GM12878 (cell line): ENCODE data around the gene DRC1. TPM values are rescaled to one million over a fixed set of nuclear protein-coding genes. Genes with fewer than 3 reads are reported as not detected.

Source experiments
- ATAC-seq: fragments of 200-7000 bp; cut with Tn5 transposase; 3 replicates; pipeline ENCODE4 v1.9.1; 2020; ENCODE audit warnings: mild to moderate bottlenecking, moderate library complexity
- BruUV-seq: library from RNA; stranded (reverse); fragments of 400-500 nt; replicated peaks from 2 replicates; lab custom pipeline; 2021; lab: Mats Ljungman, UMichigan
- CTCF ChIA-PET: fragments of 300-600 bp; sonication (Branson Sonifier 250); formaldehyde crosslinking; extraction: SDS; loops from one replicate; lab custom pipeline; 2021; ENCODE audit warnings: inconsistent platforms; lab: Yijun Ruan, JAX
- POLR2A ChIA-PET: fragments of 350-600 bp; formaldehyde crosslinking; extraction: SDS; loops from one replicate; lab custom pipeline; 2021; ENCODE audit warnings: inconsistent platforms; lab: Charles Lee
- RAD21 ChIA-PET: fragments of 300-600 bp; sonication (Branson Sonifier 250); formaldehyde crosslinking; loops from one replicate; lab custom pipeline; 2023; ENCODE audit warnings: antibody characterized with exemption; ENCODE audit not compliant: unreplicated experiment; lab: Charles Lee
- SMC1A ChIA-PET: fragments of 300-600 bp; sonication (Branson Sonifier 250); formaldehyde crosslinking; loops from one replicate; lab custom pipeline; 2023; ENCODE audit not compliant: unreplicated experiment, uncharacterized antibody; lab: Charles Lee
- DNase-seq: peaks from one replicate; pipeline ENCODE4 v3.0.0-alpha.2; 2011; ENCODE audit warnings: low read depth, low spot score
- FAIRE-seq: peaks from 3 replicates; lab custom pipeline; 2011; peaks lifted over from hg19 to GRCh38; lab: Jason Lieb, UNC
- H2AFZ ChIP-seq: 2 replicates; pipeline ENCODE4 v1.6.0; 2011; ENCODE audit warnings: low read depth, low read length, control low read depth; ENCODE audit not compliant: control insufficient read depth
- H3K27ac ChIP-seq: 2 replicates; pipeline ENCODE4 v1.5.1; 2011; ENCODE audit warnings: control low read depth; ENCODE audit not compliant: control insufficient read depth, insufficient read depth
- H3K27me3 ChIP-seq, 2 experiments: replicated peaks in 1 of 2; 2 replicates each; pipeline versions ENCODE4 v1.6.0 to v1.6.1; 2011; ENCODE audit warnings: low read length in 1 of 2; ENCODE audit not compliant: control insufficient read depth in 2 of 2, insufficient read depth in 2 of 2
- H3K36me3 ChIP-seq, 2 experiments: 2 replicates each; pipeline ENCODE4 v1.5.1; 2011; ENCODE audit warnings: low read length in 1 of 2; ENCODE audit not compliant: control insufficient read depth in 2 of 2, insufficient read depth in 2 of 2
- H3K4me1 ChIP-seq: 2 replicates; pipeline ENCODE4 v1.6.1; 2011; ENCODE audit warnings: mild to moderate bottlenecking, low read length, moderate library complexity, mixed read lengths; ENCODE audit not compliant: control insufficient read depth, insufficient read depth
- H3K4me2 ChIP-seq: 2 replicates; pipeline ENCODE4 v1.6.0; 2011; ENCODE audit warnings: control low read depth; ENCODE audit not compliant: control insufficient read depth, insufficient read depth
- H3K4me3 ChIP-seq: fragments of 200-600 bp; sonication (generic); 2 replicates; pipeline ENCODE4 v1.5.1; 2016
- H3K79me2 ChIP-seq: 2 replicates; pipeline ENCODE4 v1.6.0; 2011; ENCODE audit warnings: low read length; ENCODE audit not compliant: control insufficient read depth, insufficient read depth
- H3K9ac ChIP-seq: 2 replicates; pipeline ENCODE4 v1.8.0; 2011; ENCODE audit warnings: low read length, control low read depth, mixed read lengths; ENCODE audit not compliant: control insufficient read depth, insufficient read depth
- H3K9me3 ChIP-seq: replicated peaks from 3 replicates; pipeline ENCODE4 v1.5.1; 2011; ENCODE audit warnings: mild to moderate bottlenecking, low read length; ENCODE audit not compliant: control insufficient read depth, insufficient read depth
- H4K20me1 ChIP-seq: 2 replicates; pipeline ENCODE4 v1.6.0; 2011; ENCODE audit not compliant: control insufficient read depth, insufficient read depth
- BMI1 ChIP-seq: fragments of 450-650 bp; IDR thresholded peaks from 2 replicates; pipeline ENCODE4 v1.6.1; 2016; ENCODE audit warnings: mild to moderate bottlenecking, moderate library complexity, borderline replicate concordance
- E4F1 ChIP-seq: fragments of 450-650 bp; IDR thresholded peaks from 2 replicates; pipeline ENCODE4 v1.6.1; 2018; ENCODE audit warnings: borderline replicate concordance, mild to moderate bottlenecking; ENCODE audit not compliant: partially characterized antibody
- ESRRA ChIP-seq: IDR thresholded peaks from 2 replicates; pipeline ENCODE4 v1.6.1; 2012; ENCODE audit warnings: mild to moderate bottlenecking, low read length, improper control_type of control experiment
- NRF1 ChIP-seq: conservative IDR thresholded peaks from 2 replicates; pipeline ENCODE4 v1.6.1; 2011; ENCODE audit warnings: mild to moderate bottlenecking, low read depth, low read length, improper control_type of control experiment
- PML ChIP-seq: IDR thresholded peaks from 2 replicates; pipeline ENCODE4 v1.6.1; 2012; ENCODE audit warnings: low read length, inconsistent platforms
- SIN3A ChIP-seq: IDR thresholded peaks from 2 replicates; pipeline ENCODE4 v1.6.1; 2012; ENCODE audit warnings: low read depth, low read length, improper control_type of control experiment
- SPI1 ChIP-seq: IDR thresholded peaks from 2 replicates; pipeline ENCODE4 v1.6.1; 2011; ENCODE audit warnings: low read depth, mild to moderate bottlenecking, low read length, moderate library complexity, borderline replicate concordance; ENCODE audit not compliant: insufficient read depth
- SREBF1 ChIP-seq: IDR thresholded peaks from 2 replicates; pipeline ENCODE4 v1.6.1; 2012; ENCODE audit warnings: mild to moderate bottlenecking, low read length
- SREBF2 ChIP-seq: IDR thresholded peaks from 2 replicates; pipeline ENCODE4 v1.6.1; 2012; ENCODE audit warnings: mild to moderate bottlenecking, low read length
- ZNF384 ChIP-seq: IDR thresholded peaks from 2 replicates; pipeline ENCODE4 v1.6.1; 2012; ENCODE audit warnings: low read depth, mild to moderate bottlenecking, low read length, improper control_type of control experiment, borderline replicate concordance
- ZNF622 ChIP-seq: fragments of 450-650 bp; IDR thresholded peaks from 2 replicates; pipeline ENCODE4 v1.6.1; 2017; ENCODE audit warnings: mild to moderate bottlenecking, inconsistent platforms
- WGBS: methylation state at CpG from one replicate; pipeline ENCODE4 v1.1.6; 2016; ENCODE audit warnings: low lambda C conversion rate; ENCODE audit not compliant: insufficient replicate concordance, insufficient coverage; ENCODE audit errors: missing lambda C conversion rate; 5-methylcytosine and 5-hydroxymethylcytosine counted together
- in situ Hi-C: fragments of 300-500 bp; cut with MboI; formaldehyde crosslinking; loops from 9 replicates; pipeline ENCODE4 v1.14.3; 2018; ENCODE audit warnings: mixed read lengths
- intact Hi-C: fragments of 100-400 bp; cut with micrococcal nuclease; formaldehyde crosslinking; loops from one replicate; pipeline ENCODE4 v1.14.2; 2022; ENCODE audit not compliant: unreplicated experiment
- polyA plus RNA-seq, 11 experiments: library from polyadenylated mRNA; depleted of rRNA in 4 of 11; unstranded in 6 of 11; stranded (reverse) in 5 of 11; fragments of >200 nt; fragmentation: Nextera tagmentation in 4 of 11; fragmentation: Illumina TruSeq in 1 of 11; extraction: Ambion mirVana in 4 of 11; extraction: Trizol in 1 of 11; gene quantifications; 1 replicate in 1 of 11; 2 replicates in 10 of 11; pipeline versions ENCODE4 v1.2.1 to v1.2.3, GENCODE V29; 2011 to 2016; ENCODE audit warnings: inconsistent platforms in 2 of 11, missing spikeins in 2 of 11, low read depth in 1 of 11
- total RNA-seq, 4 experiments: library from RNA; depleted of rRNA in 3 of 4; stranded (reverse); fragments of >200 nt in 3 of 4; fragmentation: Illumina TruSeq in 1 of 4; extraction: Trizol in 1 of 4; gene quantifications; 2 replicates each; pipeline versions ENCODE4 v1.2.1 to v1.2.3, GENCODE V29; 2013 to 2021
- TF ChIP-seq, protein P1 (sequence below): IDR thresholded peaks from 2 replicates; pipeline ENCODE4 v1.6.1; 2011; ENCODE audit warnings: mild to moderate bottlenecking, low read depth, low read length, moderate library complexity; ENCODE audit not compliant: insufficient replicate concordance
- TF ChIP-seq, protein P2 (sequence below): fragments of 450-650 bp; IDR thresholded peaks from 2 replicates; pipeline ENCODE4 v1.6.1; 2018; ENCODE audit warnings: mild to moderate bottlenecking, low read depth, moderate library complexity; ENCODE audit not compliant: partially characterized antibody

DRC1 gene
- total and polyA plus RNA-seq, 10 of the 15 experiments (the other 5 are each of a cell fraction or from before 2014, with no cell fraction given), result 0.03 TPM; not detected in 9

GRCh38 chr2:26485099-26485498, 83.4 kb downstream of the DRC1 start (continued):
- TF ChIP-seq E4F1 (no peak), ZNF384 (no peak), SREBF2 (no peak)

- ATAC-seq, result no peak
Observed at GRCh38 chr2:26485725-26486418, 84.2 kb downstream of the DRC1 start.

More at GRCh38 chr2:26485725-26486418, 84.2 kb downstream of the DRC1 start:
- Histone ChIP-seq H3K9ac (no peak overlapping the region), H3K4me1 (no peaks in the 10 kb centered on the region), H3K79me2 (no peaks in the 10 kb centered on the region), H3K4me3 (no peak overlapping the region), H4K20me1 (no peaks in the 10 kb centered on the region), H3K36me3 (no peaks in the 10 kb centered on the region), H3K27ac (no peak overlapping the region), H3K27me3 (no peaks in the 10 kb centered on the region), H3K4me2 (no peak overlapping the region), H2AFZ (no peak overlapping the region), H3K9me3 (no peaks in the 10 kb centered on the region)
- ChIA-PET POLR2A (no interaction called here), RAD21 (no interaction called here), CTCF (no interaction called here), SMC1A (no interaction called here)
- no TSS peak for BruUV-seq
- FAIRE-seq (no peak), DNase-seq (no peak)
- TF ChIP-seq SPI1, result no peak
- no peak for TF ChIP-seq ZNF384
- TF ChIP-seq, protein P1, sequence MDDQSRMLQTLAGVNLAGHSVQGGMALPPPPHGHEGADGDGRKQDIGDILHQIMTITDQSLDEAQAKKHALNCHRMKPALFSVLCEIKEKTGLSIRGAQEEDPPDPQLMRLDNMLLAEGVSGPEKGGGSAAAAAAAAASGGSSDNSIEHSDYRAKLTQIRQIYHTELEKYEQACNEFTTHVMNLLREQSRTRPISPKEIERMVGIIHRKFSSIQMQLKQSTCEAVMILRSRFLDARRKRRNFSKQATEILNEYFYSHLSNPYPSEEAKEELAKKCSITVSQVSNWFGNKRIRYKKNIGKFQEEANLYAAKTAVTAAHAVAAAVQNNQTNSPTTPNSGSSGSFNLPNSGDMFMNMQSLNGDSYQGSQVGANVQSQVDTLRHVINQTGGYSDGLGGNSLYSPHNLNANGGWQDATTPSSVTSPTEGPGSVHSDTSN, result no peak
- TF ChIP-seq ESRRA, result no peak
- no peak for TF ChIP-seq BMI1
- no peak for TF ChIP-seq ZNF622
- no peak for TF ChIP-seq NRF1
- TF ChIP-seq PML, result no peak
- TF ChIP-seq, protein P2, sequence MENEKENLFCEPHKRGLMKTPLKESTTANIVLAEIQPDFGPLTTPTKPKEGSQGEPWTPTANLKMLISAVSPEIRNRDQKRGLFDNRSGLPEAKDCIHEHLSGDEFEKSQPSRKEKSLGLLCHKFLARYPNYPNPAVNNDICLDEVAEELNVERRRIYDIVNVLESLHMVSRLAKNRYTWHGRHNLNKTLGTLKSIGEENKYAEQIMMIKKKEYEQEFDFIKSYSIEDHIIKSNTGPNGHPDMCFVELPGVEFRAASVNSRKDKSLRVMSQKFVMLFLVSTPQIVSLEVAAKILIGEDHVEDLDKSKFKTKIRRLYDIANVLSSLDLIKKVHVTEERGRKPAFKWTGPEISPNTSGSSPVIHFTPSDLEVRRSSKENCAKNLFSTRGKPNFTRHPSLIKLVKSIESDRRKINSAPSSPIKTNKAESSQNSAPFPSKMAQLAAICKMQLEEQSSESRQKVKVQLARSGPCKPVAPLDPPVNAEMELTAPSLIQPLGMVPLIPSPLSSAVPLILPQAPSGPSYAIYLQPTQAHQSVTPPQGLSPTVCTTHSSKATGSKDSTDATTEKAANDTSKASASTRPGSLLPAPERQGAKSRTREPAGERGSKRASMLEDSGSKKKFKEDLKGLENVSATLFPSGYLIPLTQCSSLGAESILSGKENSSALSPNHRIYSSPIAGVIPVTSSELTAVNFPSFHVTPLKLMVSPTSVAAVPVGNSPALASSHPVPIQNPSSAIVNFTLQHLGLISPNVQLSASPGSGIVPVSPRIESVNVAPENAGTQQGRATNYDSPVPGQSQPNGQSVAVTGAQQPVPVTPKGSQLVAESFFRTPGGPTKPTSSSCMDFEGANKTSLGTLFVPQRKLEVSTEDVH, result no peak
- TF ChIP-seq SIN3A, result no peak
- TF ChIP-seq SREBF1, result no peak
- in situ Hi-C loops, result no loop called here
- intact Hi-C loops, result no loop called here
- WGBS, result 37% methylated on average over 8 of the region's 8 CpGs
